ENCODE measurements around the gene TRIM65. TPM values are rescaled to one million over a fixed set of nuclear protein-coding genes. Genes with fewer than 3 reads are reported as not detected.
"Not testable (repeated sequence)": the region's sequence is repeated elsewhere in the genome, so short reads cannot be mapped to it uniquely, and the experiment has no call there.

TRIM65 gene
- total and polyA plus RNA-seq, 2 donors: 15.2 to 21.5 TPM

DNA sequence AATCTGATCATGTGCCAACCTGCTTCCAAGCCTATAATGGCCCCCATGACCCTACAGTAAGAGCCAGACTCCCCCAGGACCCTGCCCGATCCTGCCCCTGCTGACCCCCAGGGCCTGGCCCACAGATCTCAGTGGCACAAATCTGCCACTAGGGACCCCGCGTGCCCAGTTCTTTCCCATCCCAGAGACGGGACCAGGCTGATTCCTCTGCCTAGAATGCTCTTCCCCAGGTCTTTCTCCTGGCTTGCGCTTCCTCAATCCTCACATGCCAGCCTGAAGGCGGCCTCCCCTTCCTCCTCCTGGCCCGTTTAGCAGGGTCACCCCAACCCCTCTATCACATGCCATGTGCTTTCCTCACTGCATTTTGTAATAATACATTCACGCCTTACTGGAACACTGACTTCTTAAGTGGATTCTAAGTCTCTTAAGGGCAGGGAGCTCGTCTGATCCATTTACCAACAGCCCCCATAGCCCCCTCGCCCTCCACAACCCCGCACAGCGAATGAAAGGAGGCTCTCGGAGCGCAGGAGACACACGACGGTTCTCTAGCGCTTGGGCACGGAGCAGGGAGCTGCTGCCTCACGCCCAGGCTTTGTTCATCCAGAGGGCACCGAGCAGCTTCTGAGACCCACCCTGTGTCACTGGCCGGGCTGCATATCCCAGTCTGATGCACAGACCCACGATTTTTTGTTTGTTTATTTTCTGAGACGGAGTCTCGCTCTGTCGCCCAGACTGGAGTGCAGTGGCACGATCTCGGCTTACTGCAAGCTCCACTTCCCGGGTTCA, 1.2 kb downstream of the TRIM65 start:
- Histone ChIP-seq H3K4me1 (ENCODE audit: insufficient read depth) (no peaks in the 10 kb centered on the region), H3K27ac (ENCODE audit: low read depth) (peak overlapping the region; percentile 55), H3K36me3 (ENCODE audit: insufficient read depth) (peaks cover 3% of the 10 kb centered on the region), H3K4me3 (ENCODE audit: low read depth, low read length) (peak overlapping the region; percentile 19)
- 23% methylated on average over 28 of the region's 28 CpGs for WGBS
- DNase-seq (ENCODE audit: extremely low spot score): no peak

DNA sequence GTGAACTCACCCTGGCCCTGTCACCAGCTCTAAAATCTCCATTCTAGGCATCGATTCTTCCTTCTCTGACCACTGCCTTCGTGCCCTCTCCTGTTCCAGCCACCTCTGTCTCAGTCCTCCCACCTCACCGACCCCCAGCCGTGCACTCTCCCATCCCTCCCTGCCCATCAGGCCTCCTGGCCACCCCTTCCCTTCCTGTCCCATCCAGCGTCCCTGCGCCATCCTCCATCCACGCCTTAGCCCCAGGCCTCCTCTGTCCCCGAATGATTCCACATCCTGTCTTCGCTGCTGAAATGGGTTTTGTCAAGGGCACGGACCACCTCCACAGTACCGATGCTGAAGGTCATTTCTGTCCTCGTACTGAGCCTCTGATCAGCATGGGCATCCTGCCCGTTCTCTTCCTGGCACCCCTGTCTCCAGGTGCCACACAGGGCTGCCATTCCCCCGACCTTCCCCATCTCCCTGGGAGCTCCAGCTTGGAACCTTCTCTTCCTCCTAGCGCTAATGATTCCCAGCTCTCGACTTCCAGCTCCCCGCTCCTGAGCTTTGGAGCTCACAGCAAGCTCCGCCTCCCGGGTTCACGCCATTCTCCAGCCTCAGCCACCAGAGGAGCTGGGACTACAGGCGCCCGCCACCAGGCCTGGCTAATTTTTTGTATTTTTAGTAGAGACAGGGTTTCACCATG, 2.6 kb downstream of the TRIM65 start:
- Histone ChIP-seq H3K36me3 (ENCODE audit: insufficient read depth) (peaks cover 3% of the 10 kb centered on the region), H3K4me3 (ENCODE audit: low read depth, low read length) (no peak overlapping the region), H3K4me1 (ENCODE audit: insufficient read depth) (no peaks in the 10 kb centered on the region), H3K27ac (ENCODE audit: low read depth) (no peak overlapping the region)
- no peak for DNase-seq (ENCODE audit: extremely low spot score)
- 71% methylated on average over 22 of the region's 22 CpGs for WGBS

DNA sequence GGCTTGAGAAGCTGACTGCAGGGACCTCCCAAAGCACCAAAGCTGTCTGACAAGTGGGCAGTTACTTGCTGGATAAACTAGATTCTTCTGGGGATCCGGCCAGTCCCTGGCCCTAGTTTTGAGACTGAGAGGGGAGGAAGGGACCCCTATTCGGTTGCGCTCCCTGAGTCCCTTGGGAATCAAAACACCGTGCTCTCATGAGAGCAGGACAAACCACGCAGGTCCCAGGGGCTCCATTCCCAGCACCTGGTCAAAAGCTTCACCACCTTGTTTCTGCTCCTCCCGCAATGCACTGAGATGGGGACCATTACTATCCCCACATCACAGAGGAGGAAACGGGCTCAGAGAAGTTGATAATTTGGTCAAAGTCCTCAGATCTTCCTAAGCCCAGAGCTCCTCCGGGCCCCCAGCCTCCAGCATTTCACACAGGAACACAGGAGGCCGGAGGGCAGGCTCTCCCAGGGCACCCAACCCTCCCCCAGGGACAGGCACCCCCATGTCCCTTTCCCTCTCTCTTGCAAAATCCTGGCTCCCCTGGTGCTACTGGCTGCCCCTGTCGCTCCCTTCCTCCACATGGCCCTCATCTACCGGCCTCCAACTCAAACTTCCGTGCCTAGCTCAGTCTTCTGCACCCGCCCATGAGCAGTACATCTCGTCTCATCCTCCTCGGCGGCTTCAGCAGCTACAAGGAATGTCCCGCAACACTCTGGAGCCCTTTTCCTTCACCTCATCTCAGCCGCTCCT, 3.3 kb downstream of the TRIM65 start:
- Histone ChIP-seq H3K27ac (ENCODE audit: low read depth) (no peak overlapping the region), H3K36me3 (ENCODE audit: insufficient read depth) (peaks cover 3% of the 10 kb centered on the region), H3K4me3 (ENCODE audit: low read depth, low read length) (no peak overlapping the region), H3K4me1 (ENCODE audit: insufficient read depth) (no peaks in the 10 kb centered on the region)
- no peak for DNase-seq (ENCODE audit: extremely low spot score)
- 88% methylated on average over 18 of the region's 18 CpGs for WGBS

GRCh38 chr17:75892556-75893224, 4.1 kb downstream of the TRIM65 start:
- H3K36me3 ChIP-seq (ENCODE audit: insufficient read depth): peaks cover 3% of the 10 kb centered on the region
- H3K4me3 ChIP-seq (ENCODE audit: low read depth, low read length): no peak overlapping the region
- H3K4me1 ChIP-seq (ENCODE audit: insufficient read depth): no peaks in the 10 kb centered on the region
- 83% methylated on average over 16 of the region's 16 CpGs for WGBS
- H3K27ac ChIP-seq (ENCODE audit: low read depth): no peak overlapping the region
- DNase-seq (ENCODE audit: extremely low spot score): no peak

DNA sequence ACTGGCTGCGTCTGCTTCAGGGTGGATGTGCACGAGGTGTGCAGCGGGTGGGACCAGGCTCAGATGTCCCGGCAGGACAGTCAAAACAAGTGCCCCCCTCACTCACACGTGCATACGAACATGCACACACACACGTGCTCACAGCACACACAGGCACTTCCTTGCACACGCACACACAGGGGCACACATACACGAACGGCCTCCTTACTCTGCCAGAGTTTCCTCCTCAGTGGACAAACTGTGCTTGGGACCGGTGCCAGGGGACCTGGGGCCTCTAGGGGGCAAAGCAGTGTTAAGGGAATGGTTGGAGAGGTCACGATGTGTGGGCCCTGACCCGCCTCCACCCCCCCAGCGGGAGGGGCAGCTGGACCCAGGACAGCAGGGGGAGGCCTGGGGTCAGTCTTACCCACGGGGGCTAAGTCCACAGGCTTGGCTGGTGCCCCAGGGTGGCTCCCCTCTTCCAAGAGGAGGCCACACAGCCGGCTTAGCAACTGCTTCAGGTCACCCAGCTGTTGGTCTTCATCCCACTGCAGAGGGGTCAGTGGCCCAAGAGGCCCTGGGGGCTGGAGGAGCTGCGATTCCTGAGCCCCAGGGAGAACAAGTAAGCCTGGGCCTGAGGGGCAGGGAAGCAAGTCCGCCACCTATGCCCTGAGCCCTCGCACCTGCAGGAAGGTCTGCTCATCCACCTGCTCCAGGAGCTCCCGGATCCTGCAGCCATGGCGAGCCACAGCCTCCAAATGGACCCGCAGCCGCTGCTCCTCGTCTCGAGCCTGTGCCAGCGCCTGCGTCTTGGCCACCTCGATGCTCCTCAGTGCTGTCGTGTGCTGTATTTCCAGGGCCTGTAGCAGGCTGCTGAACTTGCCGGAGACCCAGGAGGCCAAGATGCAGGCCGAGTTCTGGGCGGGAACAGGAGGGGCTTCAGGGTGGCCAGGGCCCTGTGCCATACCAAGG, 4.9 kb downstream of the TRIM65 start:
- no peak for DNase-seq (ENCODE audit: extremely low spot score)
- no peak overlapping the region for H3K4me3 ChIP-seq (ENCODE audit: low read depth, low read length)
- 76% methylated on average over 32 of the region's 32 CpGs for WGBS
- no peaks in the 10 kb centered on the region for H3K4me1 ChIP-seq (ENCODE audit: insufficient read depth)
- H3K27ac ChIP-seq (ENCODE audit: low read depth): no peak overlapping the region
- H3K36me3 ChIP-seq (ENCODE audit: insufficient read depth): peaks cover 3% of the 10 kb centered on the region

- no peak overlapping the region for H3K4me3 ChIP-seq (ENCODE audit: low read depth, low read length)
- peaks cover 3% of the 10 kb centered on the region for H3K36me3 ChIP-seq (ENCODE audit: insufficient read depth)
- 88% methylated on average over 31 of the region's 31 CpGs for WGBS
- no peak overlapping the region for H3K27ac ChIP-seq (ENCODE audit: low read depth)
- no peaks in the 10 kb centered on the region for H3K4me1 ChIP-seq (ENCODE audit: insufficient read depth)
- no peak for DNase-seq (ENCODE audit: extremely low spot score)
These were observed 5.6 kb downstream of the TRIM65 start for GRCh38 chr17:75891022-75891604.

- WGBS: 76% methylated on average over 6 of the region's 6 CpGs
- Histone ChIP-seq H3K27ac (ENCODE audit: low read depth) (no peak overlapping the region), H3K4me1 (ENCODE audit: insufficient read depth) (no peaks in the 10 kb centered on the region), H3K4me3 (ENCODE audit: low read depth, low read length) (no peak overlapping the region), H3K36me3 (ENCODE audit: insufficient read depth) (peaks cover 3% of the 10 kb centered on the region)
- DNase-seq (ENCODE audit: extremely low spot score): no peak
These were observed 7.3 kb downstream of the TRIM65 start for GRCh38 chr17:75889454-75889853.

- no peak overlapping the region for H3K4me3 ChIP-seq (ENCODE audit: low read depth, low read length)
- no peak overlapping the region for H3K27ac ChIP-seq (ENCODE audit: low read depth)
- 82% methylated on average over 6 of the region's 6 CpGs for WGBS
- peaks cover 3% of the 10 kb centered on the region for H3K36me3 ChIP-seq (ENCODE audit: insufficient read depth)
- no peak for DNase-seq (ENCODE audit: extremely low spot score)
- H3K4me1 ChIP-seq (ENCODE audit: insufficient read depth): no peaks in the 10 kb centered on the region
These were observed 8.3 kb downstream of the TRIM65 start for GRCh38 chr17:75888484-75888883.

- whole genome bisulfite sequencing: 85% methylated on average over 9 of the region's 9 CpGs
These were observed 10.9 kb downstream of the TRIM65 start for GRCh38 chr17:75885860-75886259.

DNA sequence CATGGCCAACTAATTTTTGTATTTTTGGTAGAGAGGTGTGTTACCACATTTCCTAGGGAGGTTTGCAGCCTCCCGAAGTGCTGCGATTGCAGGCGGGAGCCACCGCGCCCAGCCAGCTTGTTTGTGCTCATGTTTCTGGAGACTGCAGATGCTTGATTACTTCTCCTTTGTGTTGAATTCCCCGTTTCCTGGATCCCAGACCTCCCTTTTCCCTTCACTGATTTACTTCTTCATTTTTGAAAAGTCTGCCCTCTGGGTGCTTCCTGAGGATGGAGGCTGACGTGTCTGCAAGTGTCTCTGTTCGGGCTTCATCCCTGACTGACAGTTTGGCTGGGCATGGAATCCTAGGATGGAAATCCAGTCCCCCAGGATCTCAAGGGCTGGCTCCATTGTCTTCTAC, 11.3 kb downstream of the TRIM65 start:
- 79% methylated on average over 8 of the region's 8 CpGs for WGBS
- no peaks in the 10 kb centered on the region for H3K36me3 ChIP-seq (ENCODE audit: insufficient read depth)
- no peaks in the 10 kb centered on the region for H3K4me1 ChIP-seq (ENCODE audit: insufficient read depth)
- no peak overlapping the region for H3K27ac ChIP-seq (ENCODE audit: low read depth)
- no peak for DNase-seq (ENCODE audit: extremely low spot score)
- H3K4me3 ChIP-seq (ENCODE audit: low read depth, low read length): no peak overlapping the region

More at GRCh38 chr17:75885860-75886259, 10.9 kb downstream of the TRIM65 start:
- H3K27ac ChIP-seq (ENCODE audit: low read depth); DNase-seq (ENCODE audit: extremely low spot score); H3K4me3 ChIP-seq (ENCODE audit: low read depth, low read length); H3K36me3 ChIP-seq (ENCODE audit: insufficient read depth); H3K4me1 ChIP-seq (ENCODE audit: insufficient read depth): not testable (repeated sequence)

GRCh38 chr17:75881678-75882454, 14.9 kb downstream of the TRIM65 start:
- Histone ChIP-seq H3K4me3 (ENCODE audit: low read depth, low read length) (no peak overlapping the region), H3K36me3 (ENCODE audit: insufficient read depth) (no peaks in the 10 kb centered on the region), H3K27ac (ENCODE audit: low read depth) (no peak overlapping the region), H3K4me1 (ENCODE audit: insufficient read depth) (no peaks in the 10 kb centered on the region)
- 84% methylated on average over 15 of the region's 15 CpGs for WGBS
- no peak for DNase-seq (ENCODE audit: extremely low spot score)

DNA sequence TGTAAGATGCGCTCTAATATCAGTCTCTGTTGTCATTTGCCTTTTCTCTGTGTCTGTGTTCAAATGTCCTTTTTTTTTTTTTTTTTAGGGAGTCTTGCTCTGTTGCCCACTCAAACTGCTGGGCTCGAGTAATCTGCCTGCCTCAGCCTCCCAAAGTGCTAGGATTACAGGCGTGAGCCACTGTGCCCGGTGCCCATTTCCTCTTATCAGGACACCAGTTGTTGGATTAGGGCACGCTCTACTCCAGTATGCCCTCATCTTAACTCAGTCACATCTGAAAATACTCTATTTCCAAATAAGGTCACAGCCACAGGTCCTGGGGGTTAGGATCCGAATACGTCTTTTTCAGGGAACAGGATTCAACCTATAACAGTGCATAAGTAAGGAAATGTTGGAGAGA, 16.5 kb downstream of the TRIM65 start:
- H3K4me1 ChIP-seq (ENCODE audit: insufficient read depth): no peaks in the 10 kb centered on the region
- H3K36me3 ChIP-seq (ENCODE audit: insufficient read depth): no peaks in the 10 kb centered on the region
- WGBS: 59% methylated on average over 7 of the region's 7 CpGs
- no peak for DNase-seq (ENCODE audit: extremely low spot score)
- H3K27ac ChIP-seq (ENCODE audit: low read depth): no peak overlapping the region
- no peak overlapping the region for H3K4me3 ChIP-seq (ENCODE audit: low read depth, low read length)
